Colon (tissue), 2 donors: ENCODE measurements around the gene RASIP1.

Experiments used
- FAIRE-seq: peaks from 2 replicates; lab custom pipeline; 2012; peaks lifted over from hg19 to GRCh38; lab: Jason Lieb, UNC
- donor health status: control.
- donor health status: control.

Gene RASIP1

DNA sequence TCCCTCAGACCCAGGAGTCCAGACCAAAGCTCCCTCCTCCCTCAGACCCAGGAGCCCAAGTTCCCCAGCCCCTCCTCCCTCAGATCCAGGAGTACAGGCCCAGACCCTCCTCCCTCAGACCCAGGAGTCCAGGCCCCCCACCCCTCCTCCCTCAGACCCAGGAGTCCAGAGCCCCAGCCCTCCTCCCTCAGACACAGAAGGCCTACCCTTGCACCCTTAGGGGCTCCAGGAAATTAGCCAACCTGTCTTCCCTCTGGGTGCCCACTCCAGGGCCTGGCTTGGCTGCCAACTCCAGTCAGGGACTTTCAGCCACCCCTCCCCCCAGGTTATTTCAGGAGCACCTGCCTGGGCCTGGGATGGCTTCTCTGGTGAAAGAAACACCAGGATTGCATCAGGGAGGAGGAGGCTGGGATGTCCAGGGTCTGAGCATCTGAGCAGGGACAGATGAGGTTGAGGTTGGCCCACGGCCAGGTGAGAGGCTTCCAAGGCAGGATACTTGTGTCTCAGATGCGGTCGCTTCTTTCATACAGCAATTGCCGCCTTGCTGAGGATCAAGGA lies 14.8 kb upstream of the RASIP1 start, which contains the start of gene FGF21:
TSS of gene FGF21 (plus strand) at position 441 of the 558 bp plus-strand sequence. CDS start 713 bp downstream, outside the sequence.
- FAIRE-seq: no peak

DNA sequence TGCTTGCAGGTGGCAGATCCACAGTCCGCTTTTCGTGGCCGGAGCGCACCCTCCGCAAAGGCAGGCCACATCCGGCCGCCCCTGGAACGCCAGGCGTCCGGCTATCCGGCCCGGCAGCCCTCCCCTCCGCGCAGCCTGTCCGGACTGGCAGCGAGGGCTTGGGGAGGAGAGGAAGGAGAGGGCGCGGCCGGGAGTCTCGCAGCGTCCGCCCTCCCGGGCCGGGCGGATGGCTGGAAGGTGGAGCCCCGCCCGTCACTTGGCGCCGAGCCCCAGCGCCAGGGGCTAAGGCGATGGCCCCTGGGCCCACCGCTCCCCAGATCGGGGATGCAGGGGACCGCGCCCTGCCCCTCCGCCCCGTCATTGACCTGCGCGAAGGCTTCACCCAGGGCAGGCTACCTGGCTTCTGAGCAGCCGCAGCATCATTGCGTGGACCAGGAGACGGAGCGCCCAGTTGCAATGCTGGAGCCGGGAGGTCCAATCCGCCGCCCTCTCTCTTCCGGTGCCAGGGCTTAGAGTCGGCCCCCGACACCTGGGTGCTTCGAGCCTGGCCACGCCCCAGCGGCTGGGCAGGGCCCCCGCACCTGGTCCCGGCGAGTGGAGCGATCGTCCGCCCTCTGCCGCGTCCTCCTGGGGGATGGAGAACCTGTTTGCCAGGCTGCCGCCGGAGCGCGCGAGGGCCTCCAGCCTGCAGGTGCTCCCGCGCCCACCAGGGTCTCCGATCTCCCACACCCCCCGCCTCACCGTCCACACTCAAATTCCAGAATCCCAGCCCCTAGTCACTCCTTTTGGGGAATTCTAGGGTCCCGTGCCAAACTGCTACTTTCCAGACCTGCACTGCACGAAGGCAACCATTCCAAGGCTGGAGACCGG lies 12.3 kb upstream of the RASIP1 start, which contains the start of gene FUT1:
TSS of gene FUT1 (minus strand) at position 146 of the 870 bp plus-strand sequence. CDS start 1,360 bp downstream, outside the sequence.
- FAIRE-seq: no peak

- FAIRE-seq: no peak
Measured at GRCh38 chr19:48751845-48752495, 11.6 kb upstream of the RASIP1 start.

DNA sequence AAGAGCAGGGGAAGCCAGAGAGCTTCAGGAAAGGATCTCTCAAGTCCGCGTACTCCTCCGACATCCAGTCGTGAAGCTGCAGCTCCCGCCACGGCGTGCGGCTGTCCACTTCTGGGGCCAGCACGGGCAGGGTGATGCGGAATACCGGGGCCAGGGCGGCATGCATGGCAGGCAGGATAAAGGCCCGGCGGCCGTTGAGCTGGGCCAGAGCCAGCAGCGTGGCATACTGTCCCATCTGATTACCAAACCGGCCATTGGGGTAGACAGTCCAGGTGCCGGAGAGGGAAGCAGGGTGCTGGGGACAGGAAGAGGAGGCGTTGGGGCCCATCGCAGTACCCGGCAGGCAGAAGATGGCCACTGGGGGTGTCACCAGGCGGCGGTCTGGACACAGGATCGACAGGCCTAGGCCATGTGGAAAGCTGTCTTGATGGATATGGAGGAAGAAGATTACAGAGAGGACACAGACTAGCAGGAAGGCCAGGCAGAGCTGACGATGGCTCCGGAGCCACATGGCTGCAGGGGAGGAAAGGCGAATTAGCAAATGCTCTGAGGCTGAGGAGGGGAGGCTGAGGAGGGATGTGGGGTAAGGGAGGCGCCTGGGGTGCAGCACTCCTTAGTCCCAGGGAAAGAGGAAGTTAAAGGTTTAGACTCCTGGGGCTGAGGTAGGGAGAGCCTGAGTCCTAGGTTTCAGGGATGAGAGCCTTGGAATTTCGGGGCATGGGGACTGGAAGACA lies 10.5 kb upstream of the RASIP1 start:
- FAIRE-seq: no peak

GRCh38 chr19:48750351-48750750 lies 9.9 kb upstream of the RASIP1 start:
- FAIRE-seq: no peak

DNA sequence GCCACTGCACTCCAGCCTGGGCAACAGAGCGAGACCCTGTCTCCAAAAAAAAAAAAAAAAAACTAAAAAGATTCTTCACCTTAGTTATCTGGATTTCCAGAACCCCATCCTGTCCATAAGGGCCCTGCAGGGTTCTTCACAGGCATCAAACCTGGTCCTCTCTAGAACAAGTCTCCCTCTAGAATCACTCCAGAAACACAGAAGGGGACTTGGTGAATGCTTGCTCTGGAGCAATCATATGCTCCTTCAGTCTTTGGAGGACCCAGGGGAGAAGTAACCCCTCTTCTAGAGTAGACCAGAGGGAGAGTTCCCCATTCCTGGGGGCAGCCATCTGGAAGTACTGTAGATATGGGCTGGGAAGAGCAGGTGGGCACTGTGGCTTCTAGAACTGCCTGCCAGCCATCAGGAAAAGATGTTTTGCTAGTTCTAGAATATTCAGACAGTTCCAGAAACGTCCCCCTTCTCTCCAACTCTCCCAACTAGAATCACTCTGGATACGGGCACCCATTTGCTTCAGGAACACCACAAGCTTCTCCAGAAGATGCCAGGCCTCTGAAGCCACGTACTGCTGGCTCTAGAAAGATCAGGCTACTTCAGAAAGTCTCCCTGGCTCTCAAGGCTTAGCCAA lies 9.3 kb upstream of the RASIP1 start:
- FAIRE-seq: no peak

DNA sequence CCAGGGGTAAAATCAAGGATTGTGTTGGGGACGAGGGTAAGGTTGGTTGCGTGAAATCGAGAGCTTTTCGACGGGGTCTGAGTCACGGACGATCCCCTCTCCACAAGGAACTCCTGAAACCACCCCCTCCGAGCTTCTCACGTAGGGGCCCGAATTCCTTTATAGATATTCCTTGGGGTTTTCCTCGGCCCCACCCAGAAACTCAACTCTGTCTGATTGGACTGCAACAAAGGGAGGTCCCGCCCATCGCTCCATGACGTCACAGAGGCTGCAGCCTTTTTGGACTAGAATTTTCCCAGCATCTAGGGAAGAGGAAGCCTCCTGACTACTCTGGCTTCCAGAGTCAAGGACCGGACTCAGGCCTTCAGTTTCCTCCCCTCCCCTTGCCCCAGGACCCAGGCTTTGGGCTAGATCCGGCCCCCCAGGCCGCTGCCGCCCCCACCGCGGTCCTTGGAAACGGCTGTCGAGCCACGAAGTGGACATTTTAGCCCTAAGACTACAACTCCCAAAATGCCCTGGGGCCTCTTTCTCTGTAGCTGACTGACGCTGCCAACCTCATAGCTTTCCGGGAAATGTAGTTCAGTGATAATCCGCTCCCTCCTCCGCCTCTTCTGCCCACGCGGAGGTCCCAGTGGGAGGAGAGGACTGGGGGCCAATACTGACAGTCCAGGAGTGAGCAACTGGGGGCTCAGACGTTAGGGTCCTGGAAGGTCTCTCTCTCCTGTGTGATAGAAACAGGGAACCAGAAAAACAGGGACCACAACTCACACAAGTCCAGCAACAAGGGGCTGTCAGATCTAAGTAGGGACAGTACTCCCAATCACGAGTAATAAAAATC lies 6.5 kb upstream of the RASIP1 start, which contains the start of gene IZUMO1:
TSS of gene IZUMO1 (minus strand) at position 172 of the 838 bp plus-strand sequence. CDS start 1,050 bp downstream, outside the sequence.
- FAIRE-seq: no peak

- FAIRE-seq: no peak
Measured at GRCh38 chr19:48746110-48746509, 5.7 kb upstream of the RASIP1 start.

GRCh38 chr19:48745208-48745995 lies 5.0 kb upstream of the RASIP1 start:
- FAIRE-seq: no peak

DNA sequence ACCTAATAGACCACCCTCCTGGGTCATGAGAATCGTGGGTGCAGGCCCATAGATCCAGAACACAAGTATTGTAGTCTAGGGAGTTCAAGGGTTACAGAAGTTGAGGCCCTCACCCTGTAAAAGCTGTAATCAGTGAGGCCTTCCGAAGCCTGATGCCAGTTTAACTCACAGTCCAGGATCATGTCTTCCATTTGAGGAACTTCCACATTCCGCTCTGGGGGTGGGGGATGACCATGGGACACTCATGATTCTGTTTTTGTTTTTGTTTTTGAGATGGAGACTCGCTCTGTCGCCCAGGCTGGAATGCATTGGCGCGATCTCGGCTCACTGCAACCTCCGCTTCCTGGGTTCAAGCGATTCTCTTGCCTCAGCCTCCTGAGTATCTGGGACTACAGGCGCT lies 1.7 kb upstream of the RASIP1 start:
- FAIRE-seq: no peak

DNA sequence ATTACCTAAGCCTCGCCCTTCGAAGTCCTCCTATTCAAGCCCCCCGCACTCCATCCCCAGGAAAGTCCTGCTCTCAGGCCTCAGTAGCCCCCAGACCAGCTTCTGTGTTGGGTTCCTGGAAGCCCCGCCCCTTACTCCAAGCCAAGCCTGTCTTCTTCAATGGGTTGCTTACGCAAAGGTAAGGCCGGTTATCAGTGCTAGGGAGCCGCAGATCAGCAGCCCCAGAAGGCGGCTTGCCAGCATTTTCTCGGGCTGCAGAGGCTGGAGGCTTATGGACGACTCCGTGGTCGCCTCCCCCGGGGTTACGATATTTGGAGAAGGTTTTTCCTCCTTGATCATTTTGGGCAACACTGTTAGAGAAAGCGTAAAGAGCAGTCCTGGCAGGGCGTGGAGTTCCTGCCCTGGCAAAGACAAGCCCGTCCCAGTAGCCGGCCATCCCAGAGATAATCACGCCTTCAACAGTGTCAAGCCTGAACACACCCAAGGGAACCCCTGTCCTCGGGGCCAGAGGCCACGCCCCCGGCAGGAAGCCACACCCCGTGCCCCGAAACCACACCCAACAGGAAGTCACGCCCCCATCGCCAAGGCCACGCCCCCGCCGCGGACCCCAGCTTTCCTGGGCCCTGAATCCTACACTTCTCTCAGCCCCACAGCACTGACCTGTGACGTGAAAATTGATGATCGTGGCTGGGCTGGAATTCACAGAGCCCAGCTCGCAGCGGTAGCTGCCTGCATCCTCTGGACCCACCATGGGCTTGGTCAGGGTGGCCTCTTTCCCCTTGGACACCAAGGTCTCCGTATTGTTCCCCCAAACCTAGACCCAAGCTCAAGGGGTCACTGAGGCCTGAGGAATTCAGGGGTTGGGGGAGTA lies 954 bp upstream of the RASIP1 start:
- no peak for FAIRE-seq

GRCh38 chr19:48739404-48740163 lies 826 bp downstream of the RASIP1 start:
- no peak for FAIRE-seq

GRCh38 chr19:48738557-48739403 lies 1.6 kb downstream of the RASIP1 start:
- no peak for FAIRE-seq

DNA sequence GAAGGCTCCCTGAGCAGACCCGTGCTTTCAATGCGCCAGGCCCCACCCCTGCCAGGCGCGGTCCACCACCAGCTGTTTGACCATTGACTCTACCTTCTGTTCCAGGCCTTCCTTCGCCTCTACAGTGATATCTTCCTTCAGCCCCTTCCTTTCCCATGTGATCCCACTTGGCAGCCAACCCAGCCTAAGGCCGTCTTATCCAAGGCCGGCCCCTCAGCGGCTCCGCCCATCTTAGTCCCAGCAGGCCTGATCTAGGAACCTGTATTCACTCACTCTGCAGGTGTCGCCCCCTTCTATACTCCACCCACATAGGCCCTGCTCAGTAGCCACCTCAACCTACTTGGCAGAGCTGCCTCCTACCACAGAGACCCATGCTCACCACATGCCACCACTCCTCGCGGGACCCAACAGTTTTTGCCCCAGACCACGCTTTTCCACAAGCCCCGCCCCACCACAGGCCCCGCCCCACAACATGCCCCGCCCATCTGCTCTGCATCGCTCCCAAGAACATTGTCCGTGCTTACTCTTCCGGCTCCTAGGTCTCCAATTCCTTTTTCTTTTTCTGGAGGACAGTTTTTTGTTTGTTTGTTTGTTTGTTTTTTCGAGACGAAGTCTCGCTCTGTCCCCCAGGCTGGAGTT lies 2.9 kb downstream of the RASIP1 start:
- no peak for FAIRE-seq

DNA sequence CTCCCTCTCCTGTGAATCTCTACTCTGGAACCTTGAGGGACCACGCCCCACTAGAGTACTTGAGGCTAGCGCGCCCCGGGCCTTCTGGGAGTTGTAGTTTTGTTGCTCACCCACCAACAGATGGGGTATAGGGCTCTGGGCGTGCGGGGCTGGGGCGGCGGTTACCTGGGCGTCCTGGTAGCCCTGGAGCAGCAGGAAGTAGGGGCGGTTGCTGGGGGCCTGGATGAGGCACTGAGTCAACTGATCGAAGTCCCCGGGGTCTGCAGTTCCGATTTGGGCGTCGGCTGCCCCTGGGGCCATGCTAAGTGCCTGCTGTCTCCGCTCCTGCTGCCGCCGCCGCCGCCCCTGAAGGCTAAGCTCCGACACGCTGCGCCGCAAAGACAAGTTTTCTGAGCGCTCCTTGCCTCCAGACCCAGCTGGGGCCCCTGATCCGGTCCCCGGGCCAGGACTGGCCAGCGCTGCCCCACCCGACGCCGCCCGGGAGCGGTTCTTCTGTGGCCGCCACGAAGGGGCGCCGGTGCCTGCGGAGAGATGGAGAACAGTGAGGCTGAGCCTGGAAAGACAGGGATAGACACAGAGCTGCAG lies 5.3 kb downstream of the RASIP1 start:
- no peak for FAIRE-seq

- FAIRE-seq: no peak
Measured at GRCh38 chr19:48734625-48735024, 5.8 kb downstream of the RASIP1 start.
